K562 (cell line): ENCODE data around the gene ARL16. TPM values are rescaled to one million over a fixed set of nuclear protein-coding genes. Genes with fewer than 3 reads are reported as not detected.
A peak's percentile ranks its signal among the peaks of the same experiment; 100 is the strongest.

Experiments
- ATAC-seq: fragments of 200-7000 bp; cut with Tn5 transposase; 3 replicates; pipeline ENCODE4 v1.9.1; 2020; ENCODE audit warnings: moderate library complexity
- BruUV-seq: library from RNA; stranded (reverse); fragments of 400-500 nt; replicated peaks from 2 replicates; lab custom pipeline; 2021; lab: Mats Ljungman, UMichigan
- CTCF ChIA-PET: fragments of 300-600 bp; formaldehyde crosslinking; extraction: SDS; loops from one replicate; lab custom pipeline; 2021; ENCODE audit warnings: low intra/inter-chr PET ratio; lab: Yijun Ruan, JAX
- POLR2A ChIA-PET: fragments of 300-600, 350-650 bp; sonication (Branson Sonifier 250); formaldehyde crosslinking; extraction: SDS; loops from one replicate; lab custom pipeline; 2021; ENCODE audit warnings: antibody characterized with exemption, inconsistent platforms; lab: Yijun Ruan, JAX
- DNase-seq, 4 experiments: peaks; one replicate each; pipeline versions ENCODE4 v3.0.0 to v3.0.0-alpha.2; 2011 to 2018; ENCODE audit warnings: low spot score in 3 of 4, mixed read lengths in 3 of 4; ENCODE audit errors: extremely low read depth in 1 of 4
- FAIRE-seq: peaks from 2 replicates; lab custom pipeline; 2011; peaks lifted over from hg19 to GRCh38; lab: Jason Lieb, UNC
- H2AFZ ChIP-seq: 2 replicates; pipeline ENCODE4 v1.6.0; 2011; ENCODE audit warnings: low read depth, low read length, control low read depth, inconsistent platforms
- H3K27ac ChIP-seq: fragments of 200-600 bp; 3 replicates; pipeline ENCODE4 v1.8.0; 2011; ENCODE audit warnings: low read depth, mild to moderate bottlenecking, control low read depth, inconsistent platforms, low read length, moderate library complexity, mixed read lengths; ENCODE audit errors: extremely low read depth
- H3K27me3 ChIP-seq, 2 experiments: fragments of 300-600 bp in 1 of 2; 2 replicates in 1 of 2; 3 replicates in 1 of 2; pipeline versions ENCODE4 v1.6.0 to v1.8.0; 2011; ENCODE audit warnings: inconsistent platforms in 2 of 2, low read length in 2 of 2, mild to moderate bottlenecking in 1 of 2, mixed read lengths in 1 of 2, moderate library complexity in 1 of 2; ENCODE audit not compliant: control insufficient read depth in 2 of 2, insufficient read depth in 2 of 2
- H3K36me3 ChIP-seq: fragments of 300-600 bp; 3 replicates; pipeline ENCODE4 v1.8.0; 2011; ENCODE audit warnings: mild to moderate bottlenecking, low read length, inconsistent platforms; ENCODE audit not compliant: control insufficient read depth, insufficient read depth
- H3K4me1 ChIP-seq, 2 experiments: fragments of 200-600 bp in 1 of 2; replicated peaks in 1 of 2; 2 replicates in 1 of 2; 3 replicates in 1 of 2; pipeline versions ENCODE4 v1.5.1 to v1.8.0; 2011; ENCODE audit warnings: inconsistent platforms in 2 of 2, low read length in 2 of 2, mild to moderate bottlenecking in 1 of 2, mixed read lengths in 1 of 2, moderate library complexity in 1 of 2; ENCODE audit not compliant: control insufficient read depth in 2 of 2, insufficient read depth in 2 of 2
- H3K4me2 ChIP-seq: 2 replicates; pipeline ENCODE4 v1.6.1; 2011; ENCODE audit warnings: low read length, control low read depth, inconsistent platforms, mixed read lengths; ENCODE audit not compliant: insufficient read depth
- H3K4me3 ChIP-seq: fragments of 200-600 bp; sonication (generic), shearing (Covaris generic); 2 replicates; pipeline ENCODE4 v1.5.1; 2016; ENCODE audit warnings: control low read depth, inconsistent platforms
- H3K79me2 ChIP-seq: fragments of 200-600 bp; 3 replicates; pipeline ENCODE4 v1.8.0; 2011; ENCODE audit warnings: low read length, inconsistent platforms; ENCODE audit not compliant: control insufficient read depth, insufficient read depth
- H3K9ac ChIP-seq, 2 experiments: 2 replicates each; pipeline versions ENCODE4 v1.6.0 to v1.6.1; 2011; ENCODE audit warnings: low read depth in 2 of 2, low read length in 2 of 2, control low read depth in 1 of 2, inconsistent platforms in 1 of 2, mild to moderate bottlenecking in 1 of 2, mixed read lengths in 1 of 2; ENCODE audit not compliant: insufficient read depth in 1 of 2
- H3K9me1 ChIP-seq: one replicate; pipeline ENCODE4 v1.6.0; 2011; ENCODE audit warnings: inconsistent platforms, mild to moderate bottlenecking, low read length, moderate library complexity; ENCODE audit not compliant: control insufficient read depth, insufficient read depth
- H3K9me3 ChIP-seq: replicated peaks from 2 replicates; pipeline ENCODE4 v1.5.1; 2011; ENCODE audit warnings: low read depth, low read length, inconsistent platforms; ENCODE audit not compliant: control insufficient read depth, insufficient read depth
- H4K20me1 ChIP-seq: replicated peaks from 2 replicates; pipeline ENCODE4 v1.6.1; 2011; ENCODE audit warnings: low read length, inconsistent platforms, mixed read lengths; ENCODE audit not compliant: control insufficient read depth, insufficient read depth
- CBX3 ChIP-seq, 2 experiments: IDR thresholded peaks; 1 replicate in 1 of 2; 2 replicates in 1 of 2; pipeline ENCODE4 v1.6.1; 2012; ENCODE audit warnings: inconsistent platforms in 2 of 2, low read length in 2 of 2, borderline replicate concordance in 1 of 2, control low read depth in 1 of 2
- CHD1 ChIP-seq: fragments of 200-600 bp; sonication (generic); IDR thresholded peaks from one replicate; pipeline ENCODE4 v1.6.1; 2012; ENCODE audit warnings: mild to moderate bottlenecking, moderate library complexity, low read length, inconsistent platforms
- COPS2 ChIP-seq: fragments of 450-650 bp; conservative IDR thresholded peaks from 2 replicates; pipeline ENCODE4 v1.6.1; 2016; ENCODE audit warnings: mild to moderate bottlenecking, moderate library complexity
- DMBX1 ChIP-seq: fragments of 250-450 bp; sonication (Bioruptor Pico); IDR thresholded peaks from 2 replicates; pipeline ENCODE4 v1.8.0; 2022; ENCODE audit warnings: inconsistent platforms, mild to moderate bottlenecking, moderate library complexity, borderline replicate concordance
- E2F3 ChIP-seq: fragments of 250-450 bp; sonication (Bioruptor Pico); IDR thresholded peaks from 2 replicates; pipeline ENCODE4 v1.4.0; 2020; ENCODE audit warnings: mild to moderate bottlenecking
- GATA2 ChIP-seq: sonication (generic); formaldehyde crosslinking; IDR thresholded peaks from 2 replicates; pipeline ENCODE4 v1.4.0; 2020; ENCODE audit warnings: mild to moderate bottlenecking, missing genetic modification reagents
- HDAC6 ChIP-seq: IDR thresholded peaks from 2 replicates; pipeline ENCODE4 v1.6.1; 2012; ENCODE audit warnings: low read depth, mild to moderate bottlenecking, control low read depth, inconsistent platforms, low read length, moderate library complexity
- HEY1 ChIP-seq: fragments of 250-450 bp; sonication (Bioruptor Pico); IDR thresholded peaks from 2 replicates; pipeline ENCODE4 v1.5.0; 2020; ENCODE audit warnings: mild to moderate bottlenecking, moderate library complexity, borderline replicate concordance
- KLF6 ChIP-seq: fragments of 250-450 bp; sonication (Bioruptor Pico); IDR thresholded peaks from 2 replicates; pipeline ENCODE4 v1.4.0; 2020; ENCODE audit warnings: mild to moderate bottlenecking, moderate library complexity, borderline replicate concordance
- MED1 ChIP-seq: sonication (generic); formaldehyde crosslinking; IDR thresholded peaks from 2 replicates; pipeline ENCODE4 v1.8.1; 2023; ENCODE audit warnings: missing genetic modification reagents, borderline replicate concordance
- MNT ChIP-seq, 2 experiments: fragments of 450-650 bp; conservative IDR thresholded peaks; 2 replicates each; pipeline ENCODE4 v1.6.1; 2017; ENCODE audit warnings: mild to moderate bottlenecking in 2 of 2, moderate library complexity in 2 of 2
- NR2F6 ChIP-seq: fragments of 450-650 bp; formaldehyde crosslinking; IDR thresholded peaks from 2 replicates; pipeline ENCODE4 v1.4.0; 2020; ENCODE audit warnings: mild to moderate bottlenecking
- PHB2 ChIP-seq: fragments of 450-650 bp; IDR thresholded peaks from 2 replicates; pipeline ENCODE4 v1.6.1; 2017; ENCODE audit warnings: low read depth
- ZFP36 ChIP-seq: fragments of 150-350 bp; IDR thresholded peaks from 2 replicates; pipeline ENCODE4 v1.6.1; 2018; ENCODE audit warnings: low read length, low read depth; ENCODE audit not compliant: partially characterized antibody
- ZNF316 ChIP-seq: fragments of 450-650 bp; IDR thresholded peaks from 2 replicates; pipeline ENCODE4 v1.6.1; 2016
- ZNF57 ChIP-seq: fragments of 450-650 bp; formaldehyde crosslinking; IDR thresholded peaks from 2 replicates; pipeline ENCODE4 v1.4.0; 2020; ENCODE audit warnings: mild to moderate bottlenecking, moderate library complexity
- WGBS: fragments of 100-300 bp; shearing (Covaris generic); methylation state at CpG from one replicate; pipeline ENCODE4 v1.1.6; 2016; ENCODE audit warnings: low coverage, mixed read lengths; ENCODE audit not compliant: insufficient coverage; ENCODE audit errors: missing lambda C conversion rate; 5-methylcytosine and 5-hydroxymethylcytosine counted together
- in situ Hi-C: fragments of 300-500 bp; cut with MboI; formaldehyde crosslinking; loops from 4 replicates; pipeline ENCODE4 v1.15.0; 2018; ENCODE audit warnings: inconsistent platforms, mixed read lengths
- intact Hi-C: fragments of 100-400 bp; cut with micrococcal nuclease; formaldehyde crosslinking; loops from 2 replicates; pipeline ENCODE4 v1.14.2; 2022
- polyA plus RNA-seq, 8 experiments: library from polyadenylated mRNA; depleted of rRNA in 4 of 8; stranded (reverse) in 5 of 8; unstranded in 3 of 8; fragments of >200 nt; fragmentation: Nextera tagmentation in 2 of 8; fragmentation: Illumina TruSeq in 1 of 8; extraction: Ambion mirVana in 2 of 8; extraction: Trizol in 1 of 8; gene quantifications; 2 replicates each; pipeline versions ENCODE4 v1.2.1 to v1.2.3, GENCODE V29; 2011 to 2014; ENCODE audit warnings: inconsistent platforms in 1 of 8, missing spikeins in 1 of 8
- total RNA-seq, 7 experiments: library from RNA; depleted of rRNA in 6 of 7; stranded (reverse); fragments of >200 nt in 6 of 7; fragmentation: Illumina TruSeq in 2 of 7; extraction: Trizol in 2 of 7; gene quantifications; 2 replicates each; pipeline versions ENCODE4 v1.2.1 to v1.2.3, GENCODE V29; 2011 to 2021; ENCODE audit warnings: low replicate concordance in 1 of 7

ARL16 gene
- total and polyA plus RNA-seq, 9 of the 15 experiments (the other 6 are each of a cell fraction or from before 2014, with no cell fraction given): 5.4 to 32.4 (median 22.6) TPM

- ChIA-PET CTCF (no interaction called here), POLR2A (interaction anchor here (0.6 to 5.4 kb wide), 9 partner anchors 9 to 491 kb away, joined by 3 to 59 read pairs (median 3); partner anchors contain the start of genes ARL16, HGS and SLC25A10)
- peak overlapping the region; percentile 54; the same call in 2 of the 3 replicates for H3K27ac ChIP-seq
- no peaks in the 10 kb centered on the region for H3K9me1 ChIP-seq
- FAIRE-seq: peak; percentile 83
- intact Hi-C loops: no loop called here
- no TSS peak for BruUV-seq
- no peaks in the 10 kb centered on the region for H3K79me2 ChIP-seq
- DNase-seq: peak; percentile 70 to 80 (median 74)
- peak overlapping the region in 1 of 2 experiments; percentile 61; a peak in 2 of 4 replicates for H3K9ac ChIP-seq
- peak; percentile 77 for ATAC-seq
- no peaks in the 10 kb centered on the region for H3K27me3 ChIP-seq
- no peak overlapping the region for H3K4me2 ChIP-seq
- no peaks in the 10 kb centered on the region for H3K9me3 ChIP-seq
- in situ Hi-C loops: no loop called here
- peaks cover 19 to 53% of the 10 kb centered on the region in 2 experiments for H3K4me1 ChIP-seq
- WGBS: 43% methylated on average over 9 of the region's 10 CpGs
- H2AFZ ChIP-seq: no peak overlapping the region
- peaks cover 27% of the 10 kb centered on the region; the same call in 1 of the 3 replicates for H3K36me3 ChIP-seq
- no peaks in the 10 kb centered on the region; the same call in 1 of the 2 replicates for H4K20me1 ChIP-seq
- no peak overlapping the region for H3K4me3 ChIP-seq
- TF ChIP-seq NR2F6 (CRISPR knock-in tag) (no peak), PHB2 (no peak), HDAC6 (no peak), CBX3 (IDR thresholded peaks at IDR 0.05; ENCODE audit: borderline replicate concordance in 1 of 2, low read length in 2 of 2) (no peak), COPS2 (no peak), KLF6 (CRISPR knock-in tag) (no peak), ZNF316 (peak; percentile 100), E2F3 (CRISPR knock-in tag) (no peak), ZNF57 (CRISPR knock-in tag) (no peak), MED1 (no peak), MNT (conservative IDR thresholded peaks at IDR 0.05) (0 out of 4 replicates have a peak, but pooled peaks of 1 of the 2 experiments have one; percentile 20), GATA2 (CRISPR knock-in tag) (no peak), CHD1 (no peak), DMBX1 (CRISPR knock-in tag) (no peak), HEY1 (CRISPR knock-in tag) (no peak), ZFP36 (no peak)
Measured at GRCh38 chr17:81722184-81723120, 38.9 kb upstream of the ARL16 start.
